GM12873 (cell line): ENCODE results near the gene WDR17.

Experiments
- TF ChIP-seq, protein P1 (sequence below): IDR thresholded peaks from 2 replicates; pipeline ENCODE4 v1.5.1; 2012; ENCODE audit warnings: low read depth, mild to moderate bottlenecking, moderate library complexity, low read length, control low read depth; ENCODE audit not compliant: insufficient read depth; ENCODE audit errors: missing control alignments

Gene WDR17

DNA sequence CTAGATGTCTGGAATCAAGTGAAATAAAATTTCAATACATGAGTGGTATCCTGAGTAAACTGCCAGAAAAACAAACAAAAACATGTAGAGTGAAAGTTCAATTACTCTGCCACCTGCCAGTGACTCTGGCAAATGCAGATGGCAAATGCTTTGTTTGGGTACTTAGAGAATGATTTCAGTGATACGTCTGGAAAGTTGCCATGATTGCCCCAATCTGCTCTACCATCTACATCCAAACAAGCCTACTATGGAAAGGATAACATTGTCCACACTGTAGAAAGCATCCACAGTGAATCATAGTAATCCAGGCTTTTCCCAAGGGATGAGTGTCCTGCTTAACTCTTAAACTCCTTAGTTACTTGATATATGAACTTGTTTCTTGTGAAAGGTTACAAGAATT is 126.3 kb downstream of the WDR17 start:
- TF ChIP-seq, protein P1, sequence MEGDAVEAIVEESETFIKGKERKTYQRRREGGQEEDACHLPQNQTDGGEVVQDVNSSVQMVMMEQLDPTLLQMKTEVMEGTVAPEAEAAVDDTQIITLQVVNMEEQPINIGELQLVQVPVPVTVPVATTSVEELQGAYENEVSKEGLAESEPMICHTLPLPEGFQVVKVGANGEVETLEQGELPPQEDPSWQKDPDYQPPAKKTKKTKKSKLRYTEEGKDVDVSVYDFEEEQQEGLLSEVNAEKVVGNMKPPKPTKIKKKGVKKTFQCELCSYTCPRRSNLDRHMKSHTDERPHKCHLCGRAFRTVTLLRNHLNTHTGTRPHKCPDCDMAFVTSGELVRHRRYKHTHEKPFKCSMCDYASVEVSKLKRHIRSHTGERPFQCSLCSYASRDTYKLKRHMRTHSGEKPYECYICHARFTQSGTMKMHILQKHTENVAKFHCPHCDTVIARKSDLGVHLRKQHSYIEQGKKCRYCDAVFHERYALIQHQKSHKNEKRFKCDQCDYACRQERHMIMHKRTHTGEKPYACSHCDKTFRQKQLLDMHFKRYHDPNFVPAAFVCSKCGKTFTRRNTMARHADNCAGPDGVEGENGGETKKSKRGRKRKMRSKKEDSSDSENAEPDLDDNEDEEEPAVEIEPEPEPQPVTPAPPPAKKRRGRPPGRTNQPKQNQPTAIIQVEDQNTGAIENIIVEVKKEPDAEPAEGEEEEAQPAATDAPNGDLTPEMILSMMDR = no peak

DNA sequence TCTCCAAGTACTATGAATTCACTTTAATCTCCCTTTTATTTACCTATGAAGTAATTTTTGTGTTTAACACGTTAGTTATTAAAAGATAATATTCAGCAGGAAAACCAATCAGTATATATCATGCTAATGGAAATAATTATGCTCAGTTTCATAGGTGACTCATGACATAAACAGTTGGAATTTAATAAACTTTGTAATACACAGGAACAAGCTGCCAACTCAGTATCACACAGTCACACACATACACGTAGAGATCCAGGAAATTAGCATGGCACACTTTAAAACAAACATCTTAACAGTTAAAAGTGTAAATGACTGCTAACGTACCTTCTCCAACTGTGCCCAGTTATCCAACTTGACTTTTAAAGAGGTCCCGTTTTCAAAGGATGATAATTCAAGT is 127.5 kb downstream of the WDR17 start:
- TF ChIP-seq, protein P1 = no peak

DNA sequence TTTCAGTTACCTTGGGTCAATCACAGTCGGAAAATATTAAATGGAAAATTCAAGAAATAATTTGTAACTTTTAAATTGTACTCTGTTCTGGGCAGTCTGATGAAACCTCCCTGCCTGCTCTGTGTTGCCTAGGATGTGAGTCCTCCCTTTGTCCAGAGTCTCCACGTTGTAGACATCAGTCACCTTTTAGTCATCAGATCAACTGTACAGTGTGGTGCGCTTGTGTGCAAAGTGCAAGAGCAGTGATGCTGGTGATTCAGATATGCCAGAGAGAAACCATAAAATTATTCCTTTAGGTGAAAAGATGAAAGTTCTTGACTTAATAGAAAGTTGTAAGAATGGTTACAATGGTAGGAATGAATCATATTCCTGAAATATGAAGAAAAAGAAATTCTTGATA is 128.3 kb downstream of the WDR17 start:
- TF ChIP-seq, protein P1 = no peak

DNA sequence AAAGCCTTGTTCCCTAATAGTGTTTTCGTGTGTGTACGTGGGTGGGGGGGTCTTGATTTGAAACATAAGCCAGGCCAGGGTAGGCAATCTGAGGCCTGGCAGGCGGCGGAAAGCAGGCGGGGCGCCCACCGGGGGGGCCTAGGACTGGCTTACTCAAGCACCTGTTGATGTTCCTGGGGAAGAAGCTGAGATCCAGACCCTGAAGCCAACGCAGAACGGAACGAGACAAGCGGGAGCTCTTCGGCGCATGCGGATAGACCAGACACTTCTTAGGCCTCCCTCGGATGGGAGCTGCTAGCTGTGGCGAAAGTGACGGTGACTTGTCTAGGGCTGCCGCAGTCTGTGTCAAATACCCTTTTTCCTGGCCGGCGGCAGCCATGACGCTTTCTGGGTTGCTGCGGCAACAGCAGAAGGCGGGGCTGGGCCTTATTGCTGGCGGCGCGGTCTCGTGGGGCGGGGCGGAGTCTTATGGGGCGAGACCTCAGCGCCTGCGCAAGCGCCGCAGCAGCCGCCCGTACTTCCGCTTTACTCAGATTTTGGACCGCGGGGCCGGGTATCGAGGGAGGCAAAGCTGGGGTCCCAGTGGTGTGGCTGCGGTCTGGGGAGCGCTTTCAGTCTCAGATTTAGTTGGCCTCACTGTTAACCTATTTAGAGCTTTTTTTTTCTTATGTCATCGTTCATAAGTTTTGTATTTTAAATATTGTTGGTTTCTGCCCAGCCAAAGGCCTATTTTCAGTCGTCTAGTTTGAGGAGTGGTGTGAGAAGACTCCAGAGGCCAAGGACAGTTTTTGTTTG is 129.7 kb downstream of the WDR17 start, which contains the start of gene SPATA4:
Gene SPATA4 (minus strand): TSS at position 402 of the 795 bp plus-strand sequence. CDS start 23 bp downstream, at position 379.
- TF ChIP-seq, protein P1 = no peak

DNA sequence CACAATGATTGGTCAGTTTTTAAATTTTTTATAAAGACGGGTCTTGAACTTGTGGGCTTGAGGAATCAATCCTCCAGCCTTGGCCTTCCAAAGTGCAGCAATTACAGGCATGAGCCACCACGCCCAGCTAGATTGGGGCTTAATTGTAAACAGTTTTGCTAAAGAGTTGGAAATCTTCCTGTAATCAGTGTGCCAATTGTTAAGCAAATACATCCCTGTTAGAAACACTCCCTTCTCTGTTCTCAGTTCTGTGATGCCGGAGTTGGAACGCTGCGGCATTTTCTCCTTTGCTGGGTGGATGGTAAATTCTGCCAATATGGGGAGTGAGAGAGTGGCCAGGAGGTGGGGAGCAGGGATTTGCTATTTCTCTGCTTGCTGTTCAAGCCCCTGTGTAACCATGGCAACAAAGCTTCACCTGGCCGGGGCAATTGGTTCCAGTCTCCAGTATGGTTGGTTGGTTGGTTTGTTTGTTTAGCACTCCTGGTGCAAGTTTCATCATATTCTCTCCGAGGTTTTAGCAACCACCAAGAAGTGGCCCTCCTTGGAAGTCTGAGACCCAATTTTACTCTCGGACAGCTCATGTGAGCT is 132.8 kb downstream of the WDR17 start:
- TF ChIP-seq, protein P1 = no peak

DNA sequence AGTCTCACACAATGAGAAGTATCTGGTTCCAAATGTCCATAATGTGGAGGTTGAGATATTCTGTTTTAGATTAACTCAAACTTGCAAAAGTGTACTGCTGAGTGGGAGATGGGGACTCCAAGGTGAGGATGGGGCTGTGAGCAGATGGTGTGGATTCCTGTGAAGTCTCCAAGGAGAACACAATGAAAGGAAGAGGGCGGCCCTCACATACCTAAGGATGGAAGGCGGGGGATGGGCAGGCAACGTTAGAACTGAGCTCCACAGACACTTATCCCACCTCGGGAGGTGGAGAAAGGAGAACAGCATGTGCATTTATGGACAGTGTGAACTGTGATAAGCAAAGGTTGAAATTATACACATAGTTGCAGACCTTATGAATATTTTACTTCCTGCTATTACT is 139.7 kb downstream of the WDR17 start:
- TF ChIP-seq, protein P1 = no peak

DNA sequence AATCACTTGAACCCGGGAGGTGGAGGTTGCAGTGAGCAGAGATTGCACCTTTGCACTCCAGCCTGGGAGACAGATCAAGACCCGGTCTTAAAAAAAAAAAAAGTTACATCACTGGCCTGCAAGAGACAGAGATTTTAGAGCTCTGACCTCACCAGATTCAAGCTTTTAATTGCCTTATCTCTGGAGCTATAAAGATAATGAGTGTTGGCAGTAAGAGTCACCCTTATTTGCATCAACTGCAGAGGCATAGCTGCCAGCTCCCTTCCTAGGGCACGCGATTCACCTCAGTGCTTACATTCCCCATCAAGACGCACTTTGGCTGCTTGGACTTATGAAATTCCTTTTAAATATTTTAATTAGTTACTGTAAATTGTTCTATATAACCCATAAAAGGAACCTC is 142.2 kb downstream of the WDR17 start:
- TF ChIP-seq, protein P1 = no peak
